ENCODE measurements around the gene POU2F3. TPM values are rescaled to one million over a fixed set of nuclear protein-coding genes. Genes with fewer than 3 reads are reported as not detected.

The POU2F3 gene
- total and polyA plus RNA-seq, 2 of the 8 experiments (the other 6 are each of a cell fraction or from before 2014, with no cell fraction given), result 1.0 to 2.1 TPM

GRCh38 chr11:120357620-120358019 is 117.7 kb downstream of the POU2F3 start:
- no peak overlapping the region for H2BK20ac ChIP-seq (ENCODE audit: low read length)
- FAIRE-seq (no peak), DNase-seq (ENCODE audit: low read depth in 1 of 2, low spot score in 2 of 2) (no peak)
- peaks cover 4% of the 10 kb centered on the region in 2 experiments; a peak in 1 of 4 replicates for H3K9me3 ChIP-seq (ENCODE audit: insufficient read depth in 2 of 2, low read depth in 1 of 2, low read length in 1 of 2)
- H2BK120ac ChIP-seq (replicated peaks; ENCODE audit: low read depth, low read length), result no peak overlapping the region
- H3K18ac ChIP-seq (ENCODE audit: extremely low read depth, low read length), result no peak overlapping the region
- H2BK12ac ChIP-seq (ENCODE audit: low read depth, low read length), result no peak overlapping the region
- no peak overlapping the region for H3K4me2 ChIP-seq (ENCODE audit: insufficient read depth in 1 of 2, low read depth in 2 of 2, low read length in 2 of 2)
- no peak overlapping the region for H4K91ac ChIP-seq (replicated peaks; ENCODE audit: insufficient read length, low read length)
- H4K20me1 ChIP-seq (replicated peaks in 1 of 2; ENCODE audit: control insufficient read depth in 1 of 2, insufficient read depth in 2 of 2, low read length in 2 of 2), result peaks cover 0 to 4% of the 10 kb centered on the region in 2 experiments
- no peak overlapping the region for H3K27ac ChIP-seq (ENCODE audit: low read depth, low read length)
- H2AK5ac ChIP-seq (ENCODE audit: low read depth, low read length), result no peak overlapping the region
- H3K79me2 ChIP-seq (ENCODE audit: control insufficient read depth in 1 of 2, insufficient read depth in 2 of 2, low read length in 2 of 2), result peaks cover 2 to 75% of the 10 kb centered on the region in 2 experiments; a peak in 3 of 4 replicates
- H3K23ac ChIP-seq (ENCODE audit: insufficient read length), result no peak overlapping the region
- no peaks in the 10 kb centered on the region; the same call in 1 of the 2 replicates for H3K23me2 ChIP-seq (ENCODE audit: low read depth, low read length)
- no peaks in the 10 kb centered on the region; a peak in 1 of 8 replicates for H3K36me3 ChIP-seq (ENCODE audit: control insufficient read depth in 2 of 4, insufficient read depth in 4 of 4, low read length in 3 of 4)
- no peak overlapping the region for H4K5ac ChIP-seq (ENCODE audit: insufficient read length, low read depth, low read length)
- H3K9ac ChIP-seq (replicated peaks in 1 of 4; ENCODE audit: extremely low read depth in 1 of 4, low read depth in 3 of 4, low read length in 3 of 4), result no peak overlapping the region
- H2BK15ac ChIP-seq (ENCODE audit: low read length), result no peak overlapping the region
- H4K8ac ChIP-seq (ENCODE audit: extremely low read depth, insufficient read depth, low read length), result no peak overlapping the region
- H3K4ac ChIP-seq (replicated peaks; ENCODE audit: insufficient read length, low read depth, low read length), result no peak overlapping the region
- ChIA-PET CTCF (ENCODE audit: partially characterized antibody) (interaction anchor here (1.2 to 1.3 kb wide), 2 partner anchors 12 to 16 kb away, joined by 3 read pairs; no protein-coding TSS in a partner anchor), POLR2A (ENCODE audit: partially characterized antibody) (interaction anchor here (1.0 kb wide), 1 partner anchor 14 kb away, joined by 3 read pairs; no protein-coding TSS in a partner anchor)
- no peaks in the 10 kb centered on the region for H3K27me3 ChIP-seq (replicated peaks in 1 of 4; ENCODE audit: control insufficient read depth in 3 of 4, extremely low read depth in 1 of 4, insufficient read depth in 3 of 4, low read length in 3 of 4)
- H3K14ac ChIP-seq (ENCODE audit: insufficient read length), result no peak overlapping the region
- no peak overlapping the region for H2AFZ ChIP-seq (ENCODE audit: low read length)
- no peak overlapping the region for H2BK5ac ChIP-seq (ENCODE audit: low read depth, low read length)
- 91% methylated on average over 6 of the region's 6 CpGs; no CpG with 5 or more reads in 1 of the 2 experiments for WGBS, 2 experiments (ENCODE audit: extremely low coverage in 1 of 2, insufficient coverage in 1 of 2, insufficient read length in 1 of 2, insufficient replicate concordance in 2 of 2, low coverage in 1 of 2, low lambda C conversion rate in 2 of 2, missing lambda C conversion rate in 1 of 2)
- peaks cover 2% of the 10 kb centered on the region; the same call in 1 of the 2 replicates for H3K79me1 ChIP-seq (ENCODE audit: low read depth, low read length)
- no peak overlapping the region for H3K56ac ChIP-seq (replicated peaks; ENCODE audit: insufficient read length, low read depth, low read length)
- H3K4me3 ChIP-seq (ENCODE audit: extremely low read depth in 1 of 4, insufficient read depth in 2 of 4, low read depth in 3 of 4, low read length in 4 of 4), result no peak overlapping the region
- H3K4me1 ChIP-seq (replicated peaks in 1 of 4; ENCODE audit: control insufficient read depth in 3 of 4, insufficient read depth in 4 of 4, low read length in 3 of 4), result peaks cover 0 to 1% (median 0%) of the 10 kb centered on the region in 4 experiments; a peak in 1 of 7 replicates
- TF ChIP-seq GABPA (IDR thresholded peaks at IDR 0.05; ENCODE audit: borderline replicate concordance, insufficient read depth, low read length), result no peak
- TF ChIP-seq EZH2 (IDR thresholded peaks at IDR 0.05; ENCODE audit: low read depth, low read length, severe bottlenecking), result no peak
- TF ChIP-seq HDAC6 (IDR thresholded peaks at IDR 0.05; ENCODE audit: low read depth, low read length), result no peak
- no peak for TF ChIP-seq RNF2 (IDR thresholded peaks at IDR 0.05; ENCODE audit: borderline replicate concordance, low read depth, low read length, missing control alignments, poor library complexity, severe bottlenecking)
- no peak for TF ChIP-seq TCF12 (IDR thresholded peaks at IDR 0.05; ENCODE audit: low read depth, low read length)
- no peak for TF ChIP-seq POLR2AphosphoS5 (IDR thresholded peaks at IDR 0.05; ENCODE audit: low read depth, low read length)
- no peak for TF ChIP-seq CTCF (IDR thresholded peaks at IDR 0.05; ENCODE audit: control extremely low read depth in 1 of 3, insufficient read depth in 1 of 3, low read depth in 1 of 3, low read length in 3 of 3)
- TF ChIP-seq CHD1 (IDR thresholded peaks at IDR 0.05; ENCODE audit: low read depth, low read length), result no peak
- no peak for TF ChIP-seq TAF1 (IDR thresholded peaks at IDR 0.05; ENCODE audit: low read depth, low read length)
